Fibroblast of skin of left quadriceps (primary cell): ENCODE measurements around the gene KCNA5.

Experiments used
- DNase-seq, 2 experiments: peaks; one replicate each; pipeline ENCODE4 v3.0.0-alpha.2; 2013; ENCODE audit warnings: low read depth in 2 of 2

KCNA5 gene

DNA sequence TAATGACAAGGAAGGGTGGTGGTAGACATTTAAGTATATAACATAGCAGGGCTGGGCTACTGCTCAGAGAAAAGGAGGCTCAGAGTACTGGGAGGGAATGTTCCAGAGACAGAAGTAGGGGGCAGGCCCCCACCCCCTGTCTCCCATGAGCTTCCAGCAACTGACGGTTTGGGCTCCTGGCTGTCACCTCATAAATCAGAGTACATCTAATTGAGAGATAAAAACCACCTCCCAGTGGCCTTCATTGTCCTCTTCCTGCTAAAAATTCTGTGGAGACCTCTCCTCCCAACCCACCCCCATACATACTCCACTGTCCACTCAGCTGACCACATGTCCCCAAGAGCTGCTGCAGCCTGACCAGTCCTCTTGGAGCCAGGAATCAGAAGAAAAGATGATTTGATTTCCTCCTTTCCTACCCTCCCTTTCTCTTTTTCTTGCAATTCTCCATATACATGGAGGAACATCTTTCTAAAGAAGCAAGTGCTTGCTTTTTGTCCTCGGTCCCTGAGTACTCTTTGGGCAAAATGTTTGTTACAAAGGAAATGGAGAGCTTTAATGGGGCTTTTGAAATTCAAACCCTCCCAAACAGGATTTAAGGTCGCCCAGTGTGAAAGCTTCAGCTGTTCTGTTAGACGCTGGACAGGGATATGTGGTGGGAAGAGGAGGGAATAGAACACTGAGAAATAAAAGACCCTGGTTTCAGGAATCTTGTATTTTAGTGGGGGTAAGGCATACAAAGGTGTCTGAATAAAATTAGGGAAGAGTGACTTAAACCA is 16.4 kb upstream of the KCNA5 start:
- no peak for DNase-seq

- DNase-seq: no peak
These were observed 13.6 kb upstream of the KCNA5 start for GRCh38 chr12:5030066-5030465.

GRCh38 chr12:5031242-5031641 is 12.4 kb upstream of the KCNA5 start:
- no peak for DNase-seq

DNA sequence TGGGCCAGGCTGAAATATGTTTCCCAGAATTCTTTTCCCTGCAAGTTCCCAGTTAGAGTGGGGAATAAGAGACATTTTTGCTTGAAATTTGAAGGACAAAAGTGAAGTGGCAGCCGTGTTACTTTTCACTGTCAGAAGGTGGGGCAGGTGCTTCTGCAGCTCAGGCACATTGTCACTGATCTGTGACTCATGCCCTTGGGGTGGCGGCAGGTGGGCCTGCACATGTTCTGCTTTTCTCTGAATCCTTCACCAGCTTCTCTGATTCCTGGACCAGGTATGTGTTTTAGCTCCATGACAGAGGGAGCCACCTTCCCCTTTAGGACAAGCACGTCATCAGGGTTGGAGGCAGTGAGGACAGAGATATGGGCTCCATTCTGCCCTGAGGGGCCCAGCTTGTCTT is 11.7 kb upstream of the KCNA5 start:
- no peak for DNase-seq

DNA sequence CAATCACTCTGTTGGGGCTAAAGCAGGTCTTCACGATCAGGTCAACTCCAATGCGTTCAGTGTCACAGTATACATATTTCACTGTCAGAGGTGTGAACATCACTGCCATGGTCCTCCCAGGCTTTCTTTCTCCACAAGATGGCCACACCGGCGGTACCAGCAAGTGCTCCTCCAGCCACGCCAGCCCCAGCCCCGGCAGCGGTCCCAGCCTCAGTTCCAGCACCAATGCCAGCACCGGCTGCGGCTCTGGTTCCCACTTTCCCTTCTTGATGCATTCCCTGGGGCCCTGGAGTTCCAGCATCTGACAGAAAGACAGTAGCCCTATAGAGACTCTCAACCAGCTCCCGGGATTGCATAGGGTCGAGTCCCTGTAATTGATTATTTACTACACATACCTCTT is 10.9 kb upstream of the KCNA5 start:
- DNase-seq: no peak

GRCh38 chr12:5033883-5034282 is 9.8 kb upstream of the KCNA5 start:
- peak in 1 of 2 experiments; percentile 20 for DNase-seq

DNA sequence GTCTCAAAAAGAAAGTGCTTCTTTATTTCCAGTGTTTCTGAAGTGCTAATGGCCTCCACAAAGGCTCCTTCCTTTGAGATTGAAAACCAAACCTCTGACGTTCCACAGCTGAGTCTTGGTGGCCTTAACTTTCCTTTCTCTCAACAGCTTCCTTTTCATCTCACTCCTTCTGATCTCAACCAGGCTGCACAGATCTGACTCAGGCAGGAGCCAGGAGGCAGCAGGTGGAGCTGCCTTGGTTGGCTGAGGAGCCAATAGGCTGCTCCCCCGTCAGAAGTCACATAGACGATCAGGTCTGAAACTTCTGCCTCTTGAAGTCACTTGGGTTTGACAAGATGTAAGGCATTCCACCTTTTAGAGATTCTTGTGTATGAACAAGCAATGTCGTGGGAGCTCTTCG is 9.1 kb upstream of the KCNA5 start:
- DNase-seq: no peak

DNA sequence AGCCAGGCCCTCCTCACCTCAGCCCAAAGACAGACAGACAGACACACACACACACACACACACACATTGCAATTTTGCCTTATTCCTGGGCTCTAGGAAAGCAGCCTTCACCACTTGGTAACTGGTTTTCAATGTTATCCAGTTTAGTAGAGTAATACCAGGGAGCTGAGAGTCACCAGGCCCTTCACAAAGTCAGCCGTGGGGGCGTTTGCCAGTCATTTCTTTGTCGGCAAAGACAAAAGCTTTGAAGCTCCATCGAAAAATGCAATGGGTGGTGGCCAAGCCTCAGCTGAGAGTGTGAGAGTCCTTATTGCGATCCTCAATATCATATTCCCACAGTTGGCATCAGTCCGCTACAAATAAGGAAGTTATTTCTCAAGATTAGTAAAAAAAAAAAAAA is 8.1 kb upstream of the KCNA5 start:
- no peak for DNase-seq

DNA sequence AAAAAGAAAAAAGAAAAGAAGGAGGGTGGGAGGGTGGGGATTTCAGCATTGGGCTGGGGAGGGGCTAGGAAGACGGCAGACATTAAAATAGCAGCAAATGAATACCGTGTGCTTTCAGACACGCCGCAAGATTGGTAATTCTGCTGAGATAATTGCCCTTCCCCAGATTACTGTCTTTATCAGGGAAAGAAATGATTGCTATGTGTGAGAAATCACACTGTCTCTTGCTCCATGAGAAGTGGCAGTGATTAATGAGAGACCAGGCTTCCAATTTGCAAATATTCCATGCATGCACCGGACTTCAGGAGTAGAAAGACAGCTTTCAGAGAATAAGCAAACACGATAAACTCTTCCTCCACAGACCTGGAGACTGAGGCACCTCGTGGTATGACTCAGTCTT is 7.6 kb upstream of the KCNA5 start:
- DNase-seq: no peak

- no peak for DNase-seq
These were observed 5.8 kb upstream of the KCNA5 start for GRCh38 chr12:5037795-5038357.

DNA sequence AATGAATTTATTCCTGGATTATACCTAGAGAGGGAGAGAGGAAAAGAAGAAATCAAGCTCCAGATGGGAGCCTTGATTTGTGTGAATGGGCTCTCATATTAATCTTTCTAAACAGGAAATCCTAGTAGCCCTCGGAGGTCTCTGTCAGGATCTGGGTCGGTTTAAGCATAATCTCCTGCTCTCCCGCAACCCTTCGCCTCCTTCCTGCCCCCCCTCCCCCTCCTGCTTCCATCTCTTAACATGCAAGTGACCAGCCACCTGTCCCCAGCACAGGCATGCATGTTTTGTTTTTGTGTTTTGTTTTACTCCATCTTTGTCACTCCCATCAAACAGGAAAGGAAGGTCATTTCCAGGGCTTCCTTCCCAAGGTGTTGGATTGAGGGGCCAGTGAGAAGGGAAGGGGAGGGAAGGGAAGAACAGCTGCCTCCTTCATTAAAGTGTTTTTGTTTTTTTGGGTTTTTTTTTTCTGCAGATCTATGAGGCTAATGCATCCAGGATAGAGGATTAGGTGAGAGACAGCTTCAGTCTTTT is 4.8 kb upstream of the KCNA5 start:
- no peak for DNase-seq

DNA sequence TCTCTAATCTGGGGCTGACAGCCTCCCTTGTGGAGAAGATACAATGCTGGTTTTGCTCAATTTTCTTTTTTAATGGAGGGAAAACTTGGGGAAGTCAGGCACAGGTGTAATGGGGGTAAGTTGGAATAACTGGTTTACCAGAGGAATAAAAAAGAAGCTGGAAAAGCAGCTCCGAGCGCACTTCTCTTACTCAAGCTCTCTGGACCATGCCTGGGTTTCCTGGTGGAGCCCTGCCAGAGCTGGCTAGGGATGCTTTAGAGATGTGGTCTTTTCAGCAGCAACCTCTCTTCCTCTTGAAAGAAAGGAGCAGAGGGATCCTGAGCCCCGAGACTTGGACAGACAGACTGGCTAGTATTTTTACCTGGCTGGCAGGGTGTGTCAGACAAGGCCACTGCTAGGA is 3.9 kb upstream of the KCNA5 start:
- no peak for DNase-seq

DNA sequence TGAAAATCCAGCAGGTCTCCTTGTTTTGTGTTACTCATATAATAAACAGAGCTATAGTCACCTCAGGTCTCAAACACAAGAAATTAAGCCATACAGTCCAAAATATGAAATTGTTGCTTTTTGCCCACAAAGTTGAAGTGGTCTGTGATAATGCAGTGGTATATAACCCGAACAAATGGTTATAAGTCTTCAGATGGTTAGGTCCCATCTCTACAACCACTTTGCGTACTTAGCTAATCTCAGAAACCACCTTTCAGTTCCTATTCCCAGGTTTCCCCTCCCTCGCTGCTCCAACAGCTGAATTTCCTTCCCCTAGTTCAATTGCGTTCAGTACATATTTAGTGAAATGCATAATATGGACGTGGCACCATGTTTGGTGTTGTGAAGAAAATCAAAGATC is 3.3 kb upstream of the KCNA5 start:
- no peak for DNase-seq

- DNase-seq: no peak
These were observed 979 bp downstream of the KCNA5 start for GRCh38 chr12:5044420-5045295.

- DNase-seq: no peak
These were observed 3.4 kb downstream of the KCNA5 start for GRCh38 chr12:5047094-5047493.

GRCh38 chr12:5047729-5048128 is 4.0 kb downstream of the KCNA5 start:
- no peak for DNase-seq

GRCh38 chr12:5050542-5050941 is 6.9 kb downstream of the KCNA5 start:
- DNase-seq: no peak

GRCh38 chr12:5051334-5051733 is 7.7 kb downstream of the KCNA5 start:
- no peak for DNase-seq

- DNase-seq: no peak
These were observed 8.2 kb downstream of the KCNA5 start for GRCh38 chr12:5051913-5052312.

GRCh38 chr12:5052348-5052747 is 8.7 kb downstream of the KCNA5 start:
- DNase-seq: no peak

DNA sequence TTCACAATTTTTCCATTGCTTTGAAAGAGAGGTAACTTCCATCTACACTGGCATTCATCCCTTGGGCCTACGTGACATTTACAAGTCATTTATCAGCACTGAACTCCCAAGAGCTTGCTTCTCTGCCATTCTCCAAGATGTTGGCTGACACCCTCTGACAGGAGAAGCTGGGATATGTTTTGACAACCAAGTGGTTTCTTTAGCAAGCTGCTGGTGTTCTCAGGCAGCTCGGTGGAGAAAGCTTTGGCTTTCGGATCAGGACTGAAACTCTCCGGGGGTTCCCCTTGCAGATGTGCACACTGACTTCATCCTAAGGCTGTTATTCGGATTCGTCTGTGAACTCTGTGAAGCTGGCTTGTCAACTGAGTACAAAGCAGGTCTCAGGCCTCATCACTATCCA is 15.7 kb downstream of the KCNA5 start:
- DNase-seq: no peak

- DNase-seq: no peak
These were observed 17.3 kb downstream of the KCNA5 start for GRCh38 chr12:5060958-5061357.

DNA sequence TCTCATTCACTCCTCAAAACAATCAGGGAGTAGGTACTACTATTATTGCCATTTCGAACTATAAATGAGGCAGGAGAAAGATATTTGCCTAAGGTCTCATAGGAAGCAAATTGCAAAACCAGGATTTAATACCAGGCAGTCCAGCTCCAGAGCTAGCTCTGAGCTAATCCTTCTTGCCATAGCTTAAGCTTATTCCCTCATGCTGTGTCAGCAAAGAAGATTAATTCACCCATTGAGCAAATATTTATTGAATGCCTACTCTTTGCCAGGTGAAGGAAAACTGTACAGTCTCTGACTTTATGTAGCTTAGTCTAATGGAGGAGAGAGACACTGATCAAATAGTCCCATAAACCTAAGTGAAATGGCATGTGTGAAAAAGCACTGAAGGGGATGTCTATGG is 19.5 kb downstream of the KCNA5 start:
- no peak for DNase-seq
